DOHH2 (cell line): ENCODE data around the gene SLC6A19.

Source experiments
- H3F3A ChIP-seq: fragments of 200-600 bp; sonication (generic), shearing (Covaris generic); 2 replicates; pipeline ENCODE4 v1.6.0; 2016; ENCODE audit warnings: antibody characterized with exemption, mild to moderate bottlenecking; ENCODE audit not compliant: control insufficient read depth, insufficient read depth
- H3K27ac ChIP-seq: fragments of 200-600 bp; sonication (generic); 2 replicates; pipeline ENCODE4 v1.5.1; 2014; ENCODE audit warnings: low read depth, mild to moderate bottlenecking, low read length, moderate library complexity
- H3K27me3 ChIP-seq: fragments of 200-600 bp; sonication (generic); 2 replicates; pipeline ENCODE4 v1.6.1; 2014; ENCODE audit warnings: mild to moderate bottlenecking, low read length, mixed read lengths; ENCODE audit not compliant: control insufficient read depth
- H3K36me3 ChIP-seq: fragments of 200-600 bp; sonication (generic); 2 replicates; pipeline ENCODE4 v1.6.1; 2014; ENCODE audit warnings: mild to moderate bottlenecking, low read length, moderate library complexity, mixed read lengths; ENCODE audit not compliant: control insufficient read depth
- H3K4me1 ChIP-seq: fragments of 200-600 bp; sonication (generic); 2 replicates; pipeline ENCODE4 v1.6.1; 2014; ENCODE audit warnings: mild to moderate bottlenecking, low read length, mixed read lengths; ENCODE audit not compliant: control insufficient read depth
- H3K4me2 ChIP-seq: fragments of 200-600 bp; sonication (generic); 2 replicates; pipeline ENCODE4 v1.6.0; 2014; ENCODE audit warnings: mild to moderate bottlenecking, low read length, moderate library complexity
- H3K4me3 ChIP-seq: fragments of 200-600 bp; sonication (generic); 2 replicates; pipeline ENCODE4 v1.5.1; 2014; ENCODE audit warnings: mild to moderate bottlenecking, low read length, mixed read lengths
- H3K79me2 ChIP-seq: fragments of 200-600 bp; sonication (generic); 2 replicates; pipeline ENCODE4 v1.6.1; 2014; ENCODE audit warnings: mild to moderate bottlenecking, low read length, mixed read lengths; ENCODE audit not compliant: control insufficient read depth
- H3K9me2 ChIP-seq: fragments of 200-600 bp; sonication (generic); replicated peaks from 2 replicates; pipeline ENCODE4 v1.6.1; 2014; ENCODE audit warnings: mild to moderate bottlenecking, low read length, mixed read lengths; ENCODE audit not compliant: control insufficient read depth
- H3K9me3 ChIP-seq: fragments of 200-600 bp; sonication (generic); 2 replicates; pipeline ENCODE4 v1.6.1; 2014; ENCODE audit warnings: antibody characterized with exemption, low read length, mixed read lengths; ENCODE audit not compliant: control insufficient read depth, insufficient read depth
- H4K20me1 ChIP-seq: fragments of 200-600 bp; sonication (generic); 2 replicates; pipeline ENCODE4 v1.6.0; 2014; ENCODE audit warnings: low read depth, mild to moderate bottlenecking, antibody characterized with exemption, low read length, moderate library complexity; ENCODE audit not compliant: control insufficient read depth, insufficient read depth
- EZH2phosphoT487 ChIP-seq: fragments of 200-600 bp; sonication (generic); IDR thresholded peaks from 2 replicates; pipeline ENCODE4 v1.6.1; 2017; ENCODE audit warnings: borderline replicate concordance, mild to moderate bottlenecking, antibody characterized with exemption, low read length, moderate library complexity, mixed read lengths
- TF ChIP-seq, protein P1 (sequence below): fragments of 200-600 bp; sonication (generic); IDR thresholded peaks from one replicate; pipeline ENCODE4 v1.5.1; 2014; ENCODE audit warnings: antibody characterized with exemption, mild to moderate bottlenecking, low read depth, low read length; ENCODE audit not compliant: poor library complexity, severe bottlenecking

The SLC6A19 gene

DNA sequence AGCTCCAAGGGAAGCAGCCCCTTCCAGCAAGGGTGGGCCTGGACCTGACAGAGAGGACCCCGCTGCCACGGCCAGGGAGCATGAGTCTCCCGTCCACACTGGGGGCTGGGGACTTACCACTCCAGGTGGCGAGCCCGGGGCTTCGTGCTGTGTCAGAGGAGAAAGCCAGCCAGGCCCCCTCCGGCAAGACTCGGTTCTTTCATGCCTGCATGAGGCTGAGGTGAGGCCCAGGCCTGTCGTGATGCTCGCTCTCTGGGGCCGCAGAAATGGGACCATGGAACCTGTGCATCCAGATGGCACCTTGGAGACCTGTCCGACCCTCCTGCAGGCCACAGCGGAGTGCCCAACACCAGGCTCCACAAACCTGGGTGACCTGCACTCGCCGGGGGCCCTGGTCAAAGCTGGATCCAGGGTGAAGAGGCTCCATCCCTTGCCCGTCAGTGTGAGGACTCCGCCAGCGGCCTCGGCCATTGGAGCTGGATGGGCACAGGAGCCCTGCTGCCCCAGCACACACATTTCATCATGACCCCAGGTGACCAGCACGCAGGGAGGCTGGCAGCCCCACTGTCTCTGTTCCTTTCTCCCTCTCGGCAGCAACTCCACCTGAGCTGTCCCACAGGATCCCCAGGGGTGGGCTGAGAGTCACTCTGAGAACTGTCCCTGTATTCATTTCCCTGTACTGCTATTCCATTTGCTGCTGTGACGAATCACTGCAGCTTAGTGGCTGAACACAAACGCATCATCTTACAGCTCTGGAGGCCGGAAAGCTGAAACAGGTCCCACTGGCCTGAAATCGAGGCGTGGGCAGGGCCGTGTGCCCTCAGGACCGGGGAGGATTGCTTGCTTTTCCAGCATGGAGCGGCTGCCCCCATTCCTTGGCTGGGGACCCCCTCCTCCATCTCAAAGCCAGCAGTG is 48.2 kb downstream of the SLC6A19 start:
- Histone ChIP-seq H3K4me3 (no peak overlapping the region), H4K20me1 (0 out of 2 replicates have a peak, but pooled peaks cover 3% of the 10 kb centered on the region), H3K79me2 (no peaks in the 10 kb centered on the region), H3K4me2 (no peak overlapping the region), H3K27ac (no peak overlapping the region), H3K9me3 (no peaks in the 10 kb centered on the region), H3K9me2 (no peaks in the 10 kb centered on the region), H3K27me3 (no peaks in the 10 kb centered on the region), H3K4me1 (no peaks in the 10 kb centered on the region), H3F3A (no peaks in the 10 kb centered on the region), H3K36me3 (no peaks in the 10 kb centered on the region)
- TF ChIP-seq, protein P1, sequence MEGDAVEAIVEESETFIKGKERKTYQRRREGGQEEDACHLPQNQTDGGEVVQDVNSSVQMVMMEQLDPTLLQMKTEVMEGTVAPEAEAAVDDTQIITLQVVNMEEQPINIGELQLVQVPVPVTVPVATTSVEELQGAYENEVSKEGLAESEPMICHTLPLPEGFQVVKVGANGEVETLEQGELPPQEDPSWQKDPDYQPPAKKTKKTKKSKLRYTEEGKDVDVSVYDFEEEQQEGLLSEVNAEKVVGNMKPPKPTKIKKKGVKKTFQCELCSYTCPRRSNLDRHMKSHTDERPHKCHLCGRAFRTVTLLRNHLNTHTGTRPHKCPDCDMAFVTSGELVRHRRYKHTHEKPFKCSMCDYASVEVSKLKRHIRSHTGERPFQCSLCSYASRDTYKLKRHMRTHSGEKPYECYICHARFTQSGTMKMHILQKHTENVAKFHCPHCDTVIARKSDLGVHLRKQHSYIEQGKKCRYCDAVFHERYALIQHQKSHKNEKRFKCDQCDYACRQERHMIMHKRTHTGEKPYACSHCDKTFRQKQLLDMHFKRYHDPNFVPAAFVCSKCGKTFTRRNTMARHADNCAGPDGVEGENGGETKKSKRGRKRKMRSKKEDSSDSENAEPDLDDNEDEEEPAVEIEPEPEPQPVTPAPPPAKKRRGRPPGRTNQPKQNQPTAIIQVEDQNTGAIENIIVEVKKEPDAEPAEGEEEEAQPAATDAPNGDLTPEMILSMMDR, result no peak
- no peak for TF ChIP-seq EZH2phosphoT487

- Histone ChIP-seq H3K9me2 (no peaks in the 10 kb centered on the region), H4K20me1 (0 out of 2 replicates have a peak, but pooled peaks cover 3% of the 10 kb centered on the region), H3K4me2 (no peak overlapping the region), H3K9me3 (no peaks in the 10 kb centered on the region), H3K4me1 (no peaks in the 10 kb centered on the region), H3K4me3 (no peak overlapping the region), H3K27me3 (no peaks in the 10 kb centered on the region), H3K27ac (no peak overlapping the region), H3K36me3 (no peaks in the 10 kb centered on the region; the same call in 1 of the 2 replicates), H3K79me2 (no peaks in the 10 kb centered on the region), H3F3A (no peaks in the 10 kb centered on the region)
- TF ChIP-seq, protein P1, result no peak
- TF ChIP-seq EZH2phosphoT487, result no peak
These were observed 50.5 kb downstream of the SLC6A19 start for GRCh38 chr5:1251678-1252580.

- H3K9me2 ChIP-seq, result no peaks in the 10 kb centered on the region
- no peak overlapping the region for H3K27ac ChIP-seq
- no peaks in the 10 kb centered on the region for H3F3A ChIP-seq
- no peaks in the 10 kb centered on the region for H3K9me3 ChIP-seq
- no peaks in the 10 kb centered on the region; the same call in 1 of the 2 replicates for H3K36me3 ChIP-seq
- H3K79me2 ChIP-seq, result no peaks in the 10 kb centered on the region
- H3K4me2 ChIP-seq, result no peak overlapping the region
- 0 out of 2 replicates have a peak, but pooled peaks cover 3% of the 10 kb centered on the region for H4K20me1 ChIP-seq
- no peaks in the 10 kb centered on the region for H3K4me1 ChIP-seq
- H3K4me3 ChIP-seq, result no peak overlapping the region
- H3K27me3 ChIP-seq, result no peaks in the 10 kb centered on the region
- TF ChIP-seq, protein P1, result no peak
- no peak for TF ChIP-seq EZH2phosphoT487
These were observed 51.3 kb downstream of the SLC6A19 start for GRCh38 chr5:1252681-1253080.
